ACC112 (cell line): Measurements from ENCODE around the gene OR6C70.
"Not testable (repeated sequence)": the region's sequence is repeated elsewhere in the genome, so short reads cannot be mapped to it uniquely, and the experiment has no call there.

Source experiments
- H2AFZ ChIP-seq: fragments of 200-600 bp; sonication (generic); one replicate; pipeline ENCODE4 v1.6.0; 2017; ENCODE audit warnings: antibody characterized with exemption, low read length; ENCODE audit not compliant: unreplicated experiment
- H3K27ac ChIP-seq: fragments of 200-600 bp; sonication (generic); 2 replicates; pipeline ENCODE4 v1.5.1; 2014; ENCODE audit warnings: low read depth, mild to moderate bottlenecking, antibody characterized with exemption, low read length, moderate library complexity
- H3K27me3 ChIP-seq: fragments of 200-600 bp; sonication (generic); 2 replicates; pipeline ENCODE4 v1.6.1; 2014; ENCODE audit warnings: mild to moderate bottlenecking, antibody characterized with exemption, low read length, moderate library complexity, mixed read lengths; ENCODE audit not compliant: insufficient read depth
- H3K36me3 ChIP-seq: fragments of 200-600 bp; sonication (generic); 2 replicates; pipeline ENCODE4 v1.6.1; 2016; ENCODE audit warnings: mild to moderate bottlenecking, antibody characterized with exemption, low read length, moderate library complexity, mixed read lengths; ENCODE audit not compliant: insufficient read depth
- H3K4me1 ChIP-seq: fragments of 200-600 bp; sonication (generic); one replicate; pipeline ENCODE4 v1.6.1; 2016; ENCODE audit warnings: low read length, mixed read lengths; ENCODE audit not compliant: insufficient read depth, unreplicated experiment, control insufficient read depth
- H3K4me3 ChIP-seq: fragments of 200-600 bp; sonication (generic); 2 replicates; pipeline ENCODE4 v1.5.1; 2014; ENCODE audit warnings: mild to moderate bottlenecking, low read depth, low read length
- H3K79me2 ChIP-seq: fragments of 200-600 bp; sonication (generic); one replicate; pipeline ENCODE4 v1.6.0; 2016; ENCODE audit warnings: low read length; ENCODE audit not compliant: control insufficient read depth, unreplicated experiment, insufficient read depth

The OR6C70 gene

GRCh38 chr12:55470088-55470829 lies at the start of gene OR6C70:
OR6C70 (minus strand) TSS chr12:55470138; CDS start chr12:55470138, 0 bp downstream.
- peaks cover 18% of the 10 kb centered on the region; the same call in 1 of the 2 replicates for H3K27me3 ChIP-seq
- no peaks in the 10 kb centered on the region for H3K79me2 ChIP-seq
- no peak within 1 kb of the TSS for H3K27ac ChIP-seq
- no peak within 1 kb of the TSS for H3K4me3 ChIP-seq
- H2AFZ ChIP-seq: no peak within 1 kb of the TSS
- H3K4me1 ChIP-seq: no peaks in the 10 kb centered on the region
- no peaks in the 10 kb centered on the region for H3K36me3 ChIP-seq

GRCh38 chr12:55516391-55516790 lies 46.5 kb upstream of the OR6C70 start:
- no peaks in the 10 kb centered on the region for H3K27me3 ChIP-seq
- H3K4me3 ChIP-seq: no peak overlapping the region
- no peaks in the 10 kb centered on the region for H3K4me1 ChIP-seq
- no peaks in the 10 kb centered on the region for H3K36me3 ChIP-seq
- no peak overlapping the region for H3K27ac ChIP-seq
- H2AFZ ChIP-seq: no peak overlapping the region
- H3K79me2 ChIP-seq: no peaks in the 10 kb centered on the region

- no peak overlapping the region for H3K4me3 ChIP-seq
- no peaks in the 10 kb centered on the region for H3K4me1 ChIP-seq
- no peaks in the 10 kb centered on the region for H3K79me2 ChIP-seq
- H3K27me3 ChIP-seq: no peaks in the 10 kb centered on the region
- no peak overlapping the region for H3K27ac ChIP-seq
- no peak overlapping the region for H2AFZ ChIP-seq
- no peaks in the 10 kb centered on the region for H3K36me3 ChIP-seq
These were observed 45.8 kb upstream of the OR6C70 start for GRCh38 chr12:55515696-55516095.

- H3K4me1 ChIP-seq: no peaks in the 10 kb centered on the region
- no peaks in the 10 kb centered on the region for H3K79me2 ChIP-seq
- 0 out of 2 replicates have a peak, but pooled peaks cover 3% of the 10 kb centered on the region for H3K27me3 ChIP-seq
- H2AFZ ChIP-seq: no peak overlapping the region
- no peaks in the 10 kb centered on the region for H3K36me3 ChIP-seq
- no peak overlapping the region for H3K27ac ChIP-seq
- H3K4me3 ChIP-seq: no peak overlapping the region
These were observed 31.7 kb upstream of the OR6C70 start for GRCh38 chr12:55501601-55502000.

DNA sequence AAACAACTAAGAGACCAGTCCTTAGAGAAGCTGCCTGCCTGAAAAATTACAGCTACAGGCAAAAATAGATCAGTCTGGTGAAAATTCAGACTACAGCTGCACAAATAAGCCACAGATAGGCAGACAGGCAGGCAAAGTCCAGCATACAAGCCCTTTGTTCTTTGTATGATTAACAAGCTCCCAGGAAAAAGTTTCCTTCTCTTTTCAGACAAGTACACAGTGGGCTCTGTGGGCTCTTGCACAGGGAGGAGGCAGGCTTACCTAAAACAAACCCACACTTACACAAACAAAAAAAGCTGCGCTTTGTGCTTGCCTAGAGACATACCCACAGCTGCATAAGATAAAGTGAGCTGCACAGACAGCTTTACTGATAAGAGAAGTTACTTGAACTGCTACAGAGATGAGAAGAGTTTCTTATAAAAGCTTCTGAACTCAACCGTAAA lies 29.9 kb upstream of the OR6C70 start:
- H3K36me3 ChIP-seq: no peaks in the 10 kb centered on the region
- no peak overlapping the region for H3K4me3 ChIP-seq
- no peaks in the 10 kb centered on the region for H3K79me2 ChIP-seq
- no peak overlapping the region for H2AFZ ChIP-seq
- no peak overlapping the region for H3K27ac ChIP-seq
- 0 out of 2 replicates have a peak, but pooled peaks cover 3% of the 10 kb centered on the region for H3K27me3 ChIP-seq
- no peaks in the 10 kb centered on the region for H3K4me1 ChIP-seq

- Histone ChIP-seq H3K27me3 (0 out of 2 replicates have a peak, but pooled peaks cover 3% of the 10 kb centered on the region), H3K36me3 (no peaks in the 10 kb centered on the region), H3K4me1 (no peaks in the 10 kb centered on the region), H3K79me2 (no peaks in the 10 kb centered on the region), H3K4me3 (no peak overlapping the region), H2AFZ (no peak overlapping the region), H3K27ac (no peak overlapping the region)
These were observed 29.3 kb upstream of the OR6C70 start for GRCh38 chr12:55499231-55499630.

DNA sequence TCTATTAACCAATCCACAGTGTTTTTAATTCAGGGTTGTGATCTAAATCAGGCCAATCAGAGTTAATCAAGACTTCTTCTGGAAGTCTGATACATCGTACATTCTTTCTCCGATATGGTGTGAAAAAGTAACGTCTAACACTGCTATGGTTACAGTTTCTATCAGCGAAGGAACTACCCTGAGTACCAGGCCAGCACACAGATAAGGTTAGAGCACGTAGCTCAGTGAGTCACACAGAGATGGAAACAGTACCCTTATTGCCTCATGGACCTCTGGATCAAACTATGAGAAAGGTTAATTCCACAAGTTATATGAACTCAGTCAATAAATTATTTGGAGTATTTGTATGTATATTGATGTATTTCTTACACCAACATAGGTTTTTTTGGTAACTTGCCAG lies 25.6 kb upstream of the OR6C70 start:
- Histone ChIP-seq H3K4me3 (no peak overlapping the region), H3K4me1 (no peaks in the 10 kb centered on the region), H3K27ac (no peak overlapping the region), H3K27me3 (peaks cover 10% of the 10 kb centered on the region; the same call in 1 of the 2 replicates), H3K79me2 (no peaks in the 10 kb centered on the region), H3K36me3 (no peaks in the 10 kb centered on the region), H2AFZ (no peak overlapping the region)

DNA sequence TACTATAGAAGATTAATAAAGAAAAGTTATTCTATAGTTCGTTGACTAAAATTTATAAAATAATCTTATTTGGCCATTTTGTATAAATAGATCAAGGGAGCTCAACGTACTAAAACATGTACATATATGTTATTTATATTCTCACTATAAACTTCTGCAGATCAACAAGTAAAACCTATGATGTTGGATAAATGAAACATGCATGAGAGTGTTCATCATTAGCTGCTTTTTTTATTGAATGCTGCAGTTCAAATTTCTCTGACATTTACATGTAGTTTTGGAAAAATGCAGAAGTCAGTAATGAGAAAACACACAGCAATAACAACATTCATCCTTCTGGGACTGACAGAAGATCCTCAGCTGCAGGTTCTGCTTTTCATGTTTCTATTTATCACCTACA lies 22.1 kb upstream of the OR6C70 start, which contains the start of gene OR6C68:
TSS of gene OR6C68 (plus strand) at position 301 of the 400 bp plus-strand sequence. CDS start at position 301, 0 bp downstream.
- H3K4me1 ChIP-seq: no peaks in the 10 kb centered on the region
- H3K4me3 ChIP-seq: no peak within 1 kb of the TSS
- peaks cover 7% of the 10 kb centered on the region; the same call in 1 of the 2 replicates for H3K27me3 ChIP-seq
- no peaks in the 10 kb centered on the region for H3K79me2 ChIP-seq
- H3K36me3 ChIP-seq: no peaks in the 10 kb centered on the region
- H2AFZ ChIP-seq: no peak within 1 kb of the TSS
- H3K27ac ChIP-seq: no peak within 1 kb of the TSS

DNA sequence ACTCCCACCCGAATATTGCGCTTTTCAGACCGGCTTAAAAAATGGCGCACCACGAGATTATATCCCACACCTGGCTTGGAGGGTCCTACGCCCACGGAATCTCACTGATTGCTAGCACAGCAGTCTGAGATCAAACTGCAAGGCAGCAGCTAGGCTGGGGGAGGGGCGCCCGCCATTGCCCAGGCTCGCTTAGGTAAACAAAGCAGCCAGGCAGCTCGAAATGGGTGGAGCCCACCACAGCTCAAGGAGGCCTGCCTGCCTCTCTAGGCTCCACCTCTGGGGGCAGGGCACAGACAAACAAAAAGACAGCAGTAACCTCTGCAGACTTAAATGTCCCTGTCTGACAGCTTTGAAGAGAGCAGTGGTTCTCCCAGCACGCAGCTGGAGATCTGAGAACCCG lies 14.3 kb upstream of the OR6C70 start:
- not testable (repeated sequence) for H2AFZ ChIP-seq, H3K4me3 ChIP-seq, H3K4me1 ChIP-seq, H3K36me3 ChIP-seq, H3K79me2 ChIP-seq, H3K27ac ChIP-seq, H3K27me3 ChIP-seq

DNA sequence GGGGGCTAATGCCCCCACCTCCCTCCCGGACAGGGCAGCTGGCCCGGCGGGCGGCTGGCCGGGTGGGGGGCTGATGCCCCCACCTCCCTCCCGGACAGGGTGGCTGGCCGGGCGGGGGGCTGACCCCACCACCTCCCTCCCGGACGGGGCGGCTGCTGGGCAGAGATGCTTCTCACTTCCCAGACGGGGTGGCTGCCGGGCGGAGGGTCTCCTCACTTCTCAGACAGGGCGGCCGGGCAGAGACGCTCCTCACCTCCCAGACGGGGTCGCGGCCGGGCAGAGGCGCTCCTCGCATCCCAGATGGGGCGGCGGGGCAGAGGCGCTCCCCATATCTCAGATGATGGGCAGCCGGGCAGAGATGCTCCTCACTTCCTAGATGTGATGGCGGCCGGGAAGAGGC lies 9.2 kb upstream of the OR6C70 start:
- H3K27me3 ChIP-seq, H2AFZ ChIP-seq, H3K4me3 ChIP-seq, H3K36me3 ChIP-seq, H3K79me2 ChIP-seq, H3K27ac ChIP-seq, H3K4me1 ChIP-seq: not testable (repeated sequence)

DNA sequence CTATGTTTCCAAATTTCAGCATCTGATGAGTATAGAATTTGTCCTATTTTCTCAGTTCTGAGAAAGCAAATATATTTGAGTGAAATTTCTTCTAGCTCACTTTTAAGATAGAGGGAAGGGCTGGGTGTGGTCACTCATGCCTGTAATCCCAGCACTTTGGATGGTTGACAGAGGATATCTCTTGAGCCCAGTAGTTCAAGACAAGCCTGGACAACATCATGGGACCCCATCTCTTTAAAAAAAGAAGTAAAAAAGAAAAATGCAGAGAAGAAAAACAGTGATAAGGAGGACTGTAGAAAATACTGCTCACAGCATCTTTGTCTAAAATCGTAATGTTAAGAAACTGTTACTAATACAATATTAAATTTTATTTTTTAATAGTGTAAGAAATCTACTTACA lies 2.3 kb upstream of the OR6C70 start:
- Histone ChIP-seq H3K4me3 (no peak overlapping the region), H3K27me3 (peaks cover 15% of the 10 kb centered on the region; the same call in 1 of the 2 replicates), H3K27ac (no peak overlapping the region), H3K4me1 (no peaks in the 10 kb centered on the region), H3K79me2 (no peaks in the 10 kb centered on the region), H2AFZ (no peak overlapping the region), H3K36me3 (no peaks in the 10 kb centered on the region)
